Fibroblast of pulmonary artery (primary cell): ENCODE results near the gene PTPRZ1.

Experiments
- DNase-seq: peaks from one replicate; pipeline ENCODE4 v3.0.0-alpha.2; 2010; ENCODE audit warnings: low read depth
- H3K4me3 ChIP-seq: replicated peaks from 2 replicates; pipeline ENCODE4 v1.5.1; 2011; ENCODE audit warnings: low read depth, mild to moderate bottlenecking, control low read depth, low read length, moderate library complexity
- CTCF ChIP-seq: IDR thresholded peaks from 2 replicates; pipeline ENCODE4 v1.5.1; 2011; ENCODE audit warnings: mild to moderate bottlenecking, control low read depth, low read length, inconsistent platforms; ENCODE audit errors: missing control alignments

The PTPRZ1 gene

DNA sequence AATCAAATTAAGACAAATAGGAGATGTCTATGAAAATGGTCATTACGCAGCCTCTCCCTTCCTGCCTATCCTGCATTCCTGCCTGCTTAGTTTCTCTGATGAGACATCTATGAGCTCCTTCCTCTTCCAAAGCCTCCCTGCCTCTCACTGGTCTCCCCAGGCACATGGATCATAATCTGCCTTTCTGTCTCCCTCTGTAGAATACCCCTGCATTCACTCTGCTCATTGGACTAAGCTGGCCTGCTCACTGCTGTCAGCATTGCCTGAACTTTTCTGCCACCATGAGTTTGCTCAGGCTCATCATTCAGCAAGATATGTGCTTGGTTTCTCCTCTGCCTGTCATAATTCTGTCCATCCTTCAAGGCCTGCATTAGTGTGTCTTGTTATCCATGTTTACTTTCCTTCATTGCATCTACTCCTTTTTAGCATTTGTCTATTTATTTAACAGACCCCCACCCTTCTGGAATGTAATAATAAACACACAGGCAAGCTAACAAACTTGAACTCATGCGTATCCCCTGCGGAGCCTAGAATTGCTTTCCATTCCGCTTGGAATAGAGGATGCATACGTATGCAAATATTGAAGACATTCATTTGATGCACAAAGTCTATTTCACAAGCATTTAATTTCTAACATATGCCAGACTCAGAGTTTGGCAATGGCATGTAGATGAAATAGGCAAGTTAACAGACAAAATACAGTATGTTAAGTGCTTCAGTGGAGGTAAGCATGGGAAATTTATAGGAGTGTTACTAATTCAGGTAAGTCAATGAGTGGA, 88.3 kb downstream of the PTPRZ1 start:
- no peak overlapping the region for H3K4me3 ChIP-seq
- no peak for TF ChIP-seq CTCF
- peak; percentile 70 for DNase-seq

GRCh38 chr7:121966276-121966934, 93.4 kb downstream of the PTPRZ1 start:
- DNase-seq = no peak
- H3K4me3 ChIP-seq = no peak overlapping the region
- no peak for TF ChIP-seq CTCF

GRCh38 chr7:121966935-121967332, 94.0 kb downstream of the PTPRZ1 start:
- no peak for DNase-seq
- no peak overlapping the region for H3K4me3 ChIP-seq
- TF ChIP-seq CTCF = no peak

GRCh38 chr7:121985476-121986030, 112.6 kb downstream of the PTPRZ1 start:
- no peak for DNase-seq
- TF ChIP-seq CTCF = no peak
- H3K4me3 ChIP-seq = no peak overlapping the region

GRCh38 chr7:121992068-121992467, 119.1 kb downstream of the PTPRZ1 start:
- no peak for DNase-seq
- no peak for TF ChIP-seq CTCF
- no peak overlapping the region for H3K4me3 ChIP-seq

- TF ChIP-seq CTCF = peak; percentile 81
- H3K4me3 ChIP-seq = no peak overlapping the region
- peak; percentile 91 for DNase-seq
Measured at GRCh38 chr7:121994625-121995410, 121.9 kb downstream of the PTPRZ1 start.
